Lung microvascular endothelial cell (primary cell): ENCODE results near the gene RBM3. TPM values are rescaled to one million over a fixed set of nuclear protein-coding genes. Genes with fewer than 3 reads are reported as not detected.
"Not testable (repeated sequence)": the region's sequence is repeated elsewhere in the genome, so short reads cannot be mapped to it uniquely, and the experiment has no call there.

ENCODE experiments used
- DNase-seq, 2 donors: peaks; one replicate each; pipeline versions ENCODE4 v3.0.0 to v3.0.0-alpha.2; 2010; ENCODE audit warnings: low read depth in 2 of 2
- total RNA-seq: library from RNA; depleted of rRNA; stranded (reverse); fragments of >200 nt; gene quantifications from 2 replicates; pipeline ENCODE4 v1.2.1, GENCODE V29; 2014

The RBM3 gene
- total RNA-seq = 86.1 and 320 TPM in 2 replicates

GRCh38 chrX:48574270-48575266, at the start of gene RBM3:
RBM3 (plus strand) TSS chrX:48574484; CDS start chrX:48575181, 697 bp downstream.
- peak; percentile 94 to 95 for DNase-seq

GRCh38 chrX:48525853-48526252, 48.4 kb upstream of the RBM3 start:
- not testable (repeated sequence) for DNase-seq

GRCh38 chrX:48530736-48531135, 43.5 kb upstream of the RBM3 start:
- DNase-seq = no peak

GRCh38 chrX:48531358-48531959, 42.8 kb upstream of the RBM3 start:
- DNase-seq = peak in 1 of 2 donors; percentile 49

GRCh38 chrX:48532161-48532560, 42.1 kb upstream of the RBM3 start:
- DNase-seq = no peak

- no peak for DNase-seq
These were observed 41.1 kb upstream of the RBM3 start for GRCh38 chrX:48533165-48533564.

GRCh38 chrX:48538641-48539344, 35.5 kb upstream of the RBM3 start:
- no peak for DNase-seq

- DNase-seq = peak; percentile 98 to 99
These were observed 34.8 kb upstream of the RBM3 start, which contains the start of gene TBC1D25 for GRCh38 chrX:48539345-48540027. TBC1D25 (plus strand) TSS chrX:48539714; CDS start chrX:48539798, 84 bp downstream.

- peak; percentile 49 to 69 for DNase-seq
These were observed 34.3 kb upstream of the RBM3 start for GRCh38 chrX:48540028-48540375.

GRCh38 chrX:48540480-48540879, 33.8 kb upstream of the RBM3 start:
- no peak for DNase-seq

GRCh38 chrX:48541140-48541814, 33.0 kb upstream of the RBM3 start:
- DNase-seq = no peak

- DNase-seq = no peak
These were observed 25.4 kb upstream of the RBM3 start for GRCh38 chrX:48548871-48549270.

GRCh38 chrX:48555731-48556325, 18.5 kb upstream of the RBM3 start:
- DNase-seq = not testable (repeated sequence)

- DNase-seq = peak in 1 of 2 donors; percentile 78
These were observed 16.0 kb upstream of the RBM3 start for GRCh38 chrX:48558271-48558670.

- no peak for DNase-seq
These were observed 14.6 kb upstream of the RBM3 start for GRCh38 chrX:48559636-48560035.

- no peak for DNase-seq
These were observed 14.2 kb upstream of the RBM3 start for GRCh38 chrX:48560056-48560455.

GRCh38 chrX:48560681-48561080, 13.6 kb upstream of the RBM3 start:
- no peak for DNase-seq

- peak; percentile 82 to 83 for DNase-seq
These were observed 4.3 kb upstream of the RBM3 start for GRCh38 chrX:48569958-48570357.

GRCh38 chrX:48573690-48574269, 504 bp upstream of the RBM3 start:
- peak; percentile 82 to 85 for DNase-seq

GRCh38 chrX:48575642-48576041, 1.4 kb downstream of the RBM3 start:
- DNase-seq = no peak
